ENCODE data around the gene MYO1G. TPM values are rescaled to one million over a fixed set of nuclear protein-coding genes. Genes with fewer than 3 reads are reported as not detected.

MYO1G gene
- total RNA-seq, 1 donor from 2014 or later, result 1.6 TPM

DNA sequence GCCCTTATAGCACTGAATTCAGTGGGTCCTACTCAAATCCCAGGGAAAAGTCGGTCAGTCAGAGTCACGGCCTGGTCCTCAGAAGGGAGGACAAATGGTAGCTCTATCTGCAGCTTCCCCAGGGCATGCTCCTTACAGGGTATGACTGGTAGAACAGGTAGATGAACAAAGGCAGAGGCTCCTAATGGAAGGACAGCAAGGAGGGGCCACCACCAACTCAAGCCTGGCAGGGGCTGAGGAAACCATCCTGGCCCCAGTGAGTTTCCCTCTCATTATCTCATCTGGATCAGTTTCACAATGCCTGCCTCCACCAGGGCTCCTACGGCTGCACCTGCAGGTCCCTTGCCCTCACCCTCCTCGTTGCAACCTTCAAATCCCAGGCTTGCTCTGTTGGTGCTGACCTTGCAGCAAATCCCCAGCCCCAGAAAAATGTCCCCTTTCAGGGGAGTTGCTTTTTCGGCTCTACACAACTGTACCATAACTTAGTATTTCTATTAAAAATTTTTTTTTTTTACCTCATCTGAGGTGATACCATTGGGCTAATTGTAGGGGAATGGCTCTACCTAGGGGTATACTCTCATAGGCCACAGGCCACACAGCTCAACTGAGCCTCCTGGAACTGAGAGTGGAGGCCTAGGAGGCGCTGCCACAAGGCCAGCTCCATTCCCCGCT lies 2.4 kb upstream of the MYO1G start:
- H3K9ac ChIP-seq (ENCODE audit: low read depth in 1 of 3, low read length in 3 of 3), result peak overlapping the region in 1 of 3 donors; percentile 20
- H3K27ac ChIP-seq (ENCODE audit: low read depth, low read length), result peak overlapping the region; percentile 66
- no peak overlapping the region for H3K4me3 ChIP-seq (ENCODE audit: low read length in 3 of 3)
- H3K4me1 ChIP-seq (ENCODE audit: control insufficient read depth in 3 of 3, insufficient read depth in 3 of 3, low read length in 3 of 3), result peaks cover 11 to 46% (median 24%) of the 10 kb centered on the region in 3 donors
- no peaks in the 10 kb centered on the region for H3K9me3 ChIP-seq (ENCODE audit: control insufficient read depth in 3 of 3, low read length in 3 of 3)
- no peaks in the 10 kb centered on the region for H3K27me3 ChIP-seq (ENCODE audit: control insufficient read depth in 3 of 3, insufficient read depth in 3 of 3, low read length in 3 of 3)
- H3K36me3 ChIP-seq (ENCODE audit: control insufficient read depth in 3 of 3, insufficient read depth in 3 of 3, low read length in 3 of 3), result peaks cover 32 to 42% (median 40%) of the 10 kb centered on the region in 3 donors

DNA sequence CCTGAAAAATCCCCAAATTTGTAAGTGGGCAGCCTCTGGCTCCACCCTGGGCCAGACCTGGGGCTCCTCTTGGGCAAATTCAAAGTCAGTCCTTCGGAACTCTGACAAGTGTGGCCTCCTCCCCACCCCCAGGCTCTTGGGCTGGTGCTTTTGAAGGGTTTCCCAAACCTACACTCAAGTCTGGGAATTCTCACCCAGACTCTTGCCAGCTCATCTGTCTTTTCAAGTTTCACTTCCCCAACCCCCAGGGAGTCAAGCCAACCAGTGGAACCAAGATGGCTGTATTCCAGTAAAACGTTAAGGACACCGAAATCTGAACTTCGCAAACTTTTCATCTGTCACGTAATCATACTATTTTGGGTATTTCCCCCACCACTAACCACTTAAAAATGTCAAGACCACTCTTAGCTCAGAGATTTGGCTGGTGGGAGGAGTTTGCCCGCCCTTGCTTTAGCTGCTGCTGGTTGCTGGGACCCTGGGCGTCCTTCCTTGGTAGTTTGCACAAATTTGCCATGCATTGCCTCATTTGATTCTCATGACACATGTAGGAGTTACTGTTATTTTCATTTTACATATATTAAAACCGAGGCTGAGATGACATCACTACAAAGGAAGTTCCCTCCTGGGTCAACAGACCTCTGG lies 1.7 kb upstream of the MYO1G start:
- H3K9me3 ChIP-seq (ENCODE audit: control insufficient read depth in 3 of 3, low read length in 3 of 3), result no peaks in the 10 kb centered on the region
- H3K4me3 ChIP-seq (ENCODE audit: low read length in 3 of 3), result no peak overlapping the region
- peaks cover 32 to 42% (median 40%) of the 10 kb centered on the region in 3 donors for H3K36me3 ChIP-seq (ENCODE audit: control insufficient read depth in 3 of 3, insufficient read depth in 3 of 3, low read length in 3 of 3)
- no peaks in the 10 kb centered on the region for H3K27me3 ChIP-seq (ENCODE audit: control insufficient read depth in 3 of 3, insufficient read depth in 3 of 3, low read length in 3 of 3)
- peak overlapping the region; percentile 66 for H3K27ac ChIP-seq (ENCODE audit: low read depth, low read length)
- H3K9ac ChIP-seq (ENCODE audit: low read depth in 1 of 3, low read length in 3 of 3), result peak overlapping the region in 1 of 3 donors; percentile 20
- H3K4me1 ChIP-seq (ENCODE audit: control insufficient read depth in 3 of 3, insufficient read depth in 3 of 3, low read length in 3 of 3), result peaks cover 7 to 40% (median 17%) of the 10 kb centered on the region in 3 donors

DNA sequence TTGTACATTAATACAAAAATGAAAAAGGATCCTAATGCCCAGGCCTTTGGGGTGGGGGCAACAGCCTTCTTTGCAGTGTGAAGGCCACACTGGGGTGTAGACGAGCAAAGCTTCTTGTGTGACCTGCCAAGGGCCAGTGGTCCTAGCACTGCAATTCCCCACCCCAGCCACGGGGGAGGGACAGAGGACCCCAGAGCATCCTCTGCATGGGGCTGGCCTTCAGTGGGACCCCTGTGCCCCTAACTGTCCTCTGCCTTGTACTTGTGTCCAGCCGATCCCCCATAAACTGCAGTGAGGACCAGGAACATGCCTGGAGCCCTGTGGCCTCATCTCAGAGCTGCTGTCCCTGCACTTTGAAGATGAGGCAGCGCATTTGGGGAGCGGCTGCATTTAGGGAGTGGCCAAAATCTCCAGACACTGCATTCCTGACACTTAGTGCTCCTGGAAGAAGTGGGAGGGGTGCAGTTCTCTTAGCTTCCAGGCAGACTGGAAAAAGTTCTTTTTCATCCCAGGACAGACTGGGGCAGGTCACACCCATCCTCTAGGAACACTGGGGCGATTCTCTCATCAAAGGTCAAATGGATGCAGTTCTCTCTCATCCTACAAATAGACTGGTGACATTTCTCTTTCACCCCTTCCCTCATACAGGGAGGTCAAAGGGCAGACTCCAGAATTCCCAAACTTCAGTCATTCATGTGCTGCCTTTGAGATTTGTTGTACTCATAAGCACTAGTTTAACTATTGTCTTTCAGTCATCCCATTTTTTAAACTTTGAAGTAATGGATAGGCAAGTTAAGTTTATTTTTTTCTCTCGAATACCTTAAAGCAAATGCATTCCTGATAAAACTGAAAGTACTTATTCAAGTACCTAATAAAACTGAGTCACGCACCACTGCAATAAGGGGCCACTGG lies 922 bp upstream of the MYO1G start:
- no peaks in the 10 kb centered on the region for H3K27me3 ChIP-seq (ENCODE audit: control insufficient read depth in 3 of 3, insufficient read depth in 3 of 3, low read length in 3 of 3)
- no peak overlapping the region for H3K9ac ChIP-seq (ENCODE audit: low read depth in 1 of 3, low read length in 3 of 3)
- H3K4me1 ChIP-seq (ENCODE audit: control insufficient read depth in 3 of 3, insufficient read depth in 3 of 3, low read length in 3 of 3), result peaks cover 2 to 33% (median 11%) of the 10 kb centered on the region in 3 donors

DNA sequence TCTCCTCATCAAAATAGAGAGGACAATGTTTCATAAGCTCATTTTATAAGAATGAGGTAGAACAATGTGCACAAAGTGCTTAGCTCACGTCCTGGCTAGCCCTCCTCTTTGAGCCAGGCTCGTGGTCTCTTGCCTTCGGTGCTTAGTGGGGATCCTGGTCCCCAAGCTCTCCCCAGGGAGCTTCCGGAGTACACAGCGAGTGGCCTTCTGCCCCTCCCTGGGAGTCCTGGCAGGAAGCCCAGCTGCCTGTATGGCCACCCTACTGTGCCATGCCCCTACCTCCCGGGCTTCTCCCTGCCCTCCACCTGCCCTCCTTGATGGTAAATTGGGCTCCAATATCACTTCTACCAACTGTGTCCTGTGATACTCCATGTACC lies 868 bp downstream of the MYO1G start:
- H3K4me1 ChIP-seq (ENCODE audit: control insufficient read depth in 3 of 3, insufficient read depth in 3 of 3, low read length in 3 of 3), result peaks cover 3 to 18% (median 11%) of the 10 kb centered on the region in 3 donors
- H3K4me3 ChIP-seq (ENCODE audit: low read length in 3 of 3), result no peak overlapping the region
- no peaks in the 10 kb centered on the region for H3K27me3 ChIP-seq (ENCODE audit: control insufficient read depth in 3 of 3, insufficient read depth in 3 of 3, low read length in 3 of 3)
- H3K9me3 ChIP-seq (ENCODE audit: control insufficient read depth in 3 of 3, low read length in 3 of 3), result no peaks in the 10 kb centered on the region
- peaks cover 11 to 19% (median 14%) of the 10 kb centered on the region in 3 donors for H3K36me3 ChIP-seq (ENCODE audit: control insufficient read depth in 3 of 3, insufficient read depth in 3 of 3, low read length in 3 of 3)
- H3K9ac ChIP-seq (ENCODE audit: low read depth in 1 of 3, low read length in 3 of 3), result no peak overlapping the region
- no peak overlapping the region for H3K27ac ChIP-seq (ENCODE audit: low read depth, low read length)

More for the DNA sequence above, 922 bp upstream of the MYO1G start:
- H3K36me3 ChIP-seq (ENCODE audit: control insufficient read depth in 3 of 3, insufficient read depth in 3 of 3, low read length in 3 of 3), result peaks cover 27 to 36% (median 32%) of the 10 kb centered on the region in 3 donors
- H3K4me3 ChIP-seq (ENCODE audit: low read length in 3 of 3), result no peak overlapping the region
- H3K27ac ChIP-seq (ENCODE audit: low read depth, low read length), result peak overlapping the region; percentile 66
- no peaks in the 10 kb centered on the region for H3K9me3 ChIP-seq (ENCODE audit: control insufficient read depth in 3 of 3, low read length in 3 of 3)

DNA sequence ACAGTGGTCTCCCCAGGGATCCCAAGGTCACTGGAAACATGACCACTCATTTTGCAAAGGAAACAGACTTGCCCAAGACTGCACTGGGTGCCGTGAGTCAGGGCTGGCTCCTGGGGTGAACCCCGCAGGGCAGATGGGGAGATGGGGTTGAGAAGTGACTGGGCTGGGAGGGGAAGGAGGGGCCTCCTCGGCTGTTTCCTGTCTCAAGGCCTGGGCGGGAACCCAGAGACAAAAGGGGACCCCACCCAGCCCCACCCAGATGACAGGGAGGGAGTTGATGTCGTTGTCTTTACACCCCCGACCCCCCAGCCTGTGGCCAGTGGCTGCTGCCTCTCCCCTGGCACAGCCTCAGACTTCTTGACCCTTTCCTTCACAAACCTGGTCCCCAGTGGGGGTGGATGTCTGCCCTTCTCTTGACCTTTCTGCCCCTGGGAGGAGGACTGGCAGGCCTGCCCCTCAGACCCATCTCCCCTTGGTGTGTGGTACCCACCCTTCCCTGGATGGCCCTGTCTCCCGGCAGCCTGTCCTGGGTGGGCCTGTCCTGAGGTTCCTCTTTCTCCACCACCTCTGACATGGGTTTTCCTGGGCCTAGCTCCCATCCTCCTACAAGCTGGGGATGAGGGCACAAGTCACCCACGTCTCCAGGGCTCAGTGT lies 1.4 kb downstream of the MYO1G start:
- Histone ChIP-seq H3K27ac (ENCODE audit: low read depth, low read length) (no peak overlapping the region), H3K9me3 (ENCODE audit: control insufficient read depth in 3 of 3, low read length in 3 of 3) (no peaks in the 10 kb centered on the region), H3K4me1 (ENCODE audit: control insufficient read depth in 3 of 3, insufficient read depth in 3 of 3, low read length in 3 of 3) (peaks cover 3 to 18% (median 11%) of the 10 kb centered on the region in 3 donors), H3K4me3 (ENCODE audit: low read length in 3 of 3) (no peak overlapping the region), H3K36me3 (ENCODE audit: control insufficient read depth in 3 of 3, insufficient read depth in 3 of 3, low read length in 3 of 3) (peaks cover 6 to 14% (median 9%) of the 10 kb centered on the region in 3 donors), H3K27me3 (ENCODE audit: control insufficient read depth in 3 of 3, insufficient read depth in 3 of 3, low read length in 3 of 3) (no peaks in the 10 kb centered on the region), H3K9ac (ENCODE audit: low read depth in 1 of 3, low read length in 3 of 3) (no peak overlapping the region)

DNA sequence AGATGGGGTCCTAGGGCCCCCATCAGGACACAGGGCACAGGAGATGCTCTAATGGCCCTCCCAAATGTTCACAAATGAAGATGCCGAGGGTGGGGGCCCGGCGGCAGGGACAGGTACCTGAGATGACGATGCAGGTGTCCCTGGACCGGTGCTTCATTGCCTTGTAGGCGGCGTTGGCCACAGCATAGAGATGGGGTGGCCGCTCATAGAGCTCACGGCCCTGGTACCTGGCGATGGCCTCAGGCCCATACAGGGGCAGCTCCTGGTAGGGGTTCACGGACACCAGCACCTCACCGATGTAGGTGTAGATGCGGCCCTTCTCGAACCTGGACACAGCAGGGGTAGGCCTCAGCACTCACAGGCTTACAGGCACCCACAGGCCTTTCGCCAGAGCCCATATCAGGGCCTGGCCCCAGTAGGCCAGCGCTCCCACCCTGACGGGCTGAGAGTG lies 2.0 kb downstream of the MYO1G start:
- Histone ChIP-seq H3K4me1 (ENCODE audit: control insufficient read depth in 3 of 3, insufficient read depth in 3 of 3, low read length in 3 of 3) (peaks cover 3 to 18% (median 11%) of the 10 kb centered on the region in 3 donors), H3K27me3 (ENCODE audit: control insufficient read depth in 3 of 3, insufficient read depth in 3 of 3, low read length in 3 of 3) (no peaks in the 10 kb centered on the region), H3K9ac (ENCODE audit: low read depth in 1 of 3, low read length in 3 of 3) (no peak overlapping the region), H3K27ac (ENCODE audit: low read depth, low read length) (no peak overlapping the region), H3K4me3 (ENCODE audit: low read length in 3 of 3) (no peak overlapping the region), H3K9me3 (ENCODE audit: control insufficient read depth in 3 of 3, low read length in 3 of 3) (no peaks in the 10 kb centered on the region), H3K36me3 (ENCODE audit: control insufficient read depth in 3 of 3, insufficient read depth in 3 of 3, low read length in 3 of 3) (peaks cover 4 to 12% (median 5%) of the 10 kb centered on the region in 3 donors)

DNA sequence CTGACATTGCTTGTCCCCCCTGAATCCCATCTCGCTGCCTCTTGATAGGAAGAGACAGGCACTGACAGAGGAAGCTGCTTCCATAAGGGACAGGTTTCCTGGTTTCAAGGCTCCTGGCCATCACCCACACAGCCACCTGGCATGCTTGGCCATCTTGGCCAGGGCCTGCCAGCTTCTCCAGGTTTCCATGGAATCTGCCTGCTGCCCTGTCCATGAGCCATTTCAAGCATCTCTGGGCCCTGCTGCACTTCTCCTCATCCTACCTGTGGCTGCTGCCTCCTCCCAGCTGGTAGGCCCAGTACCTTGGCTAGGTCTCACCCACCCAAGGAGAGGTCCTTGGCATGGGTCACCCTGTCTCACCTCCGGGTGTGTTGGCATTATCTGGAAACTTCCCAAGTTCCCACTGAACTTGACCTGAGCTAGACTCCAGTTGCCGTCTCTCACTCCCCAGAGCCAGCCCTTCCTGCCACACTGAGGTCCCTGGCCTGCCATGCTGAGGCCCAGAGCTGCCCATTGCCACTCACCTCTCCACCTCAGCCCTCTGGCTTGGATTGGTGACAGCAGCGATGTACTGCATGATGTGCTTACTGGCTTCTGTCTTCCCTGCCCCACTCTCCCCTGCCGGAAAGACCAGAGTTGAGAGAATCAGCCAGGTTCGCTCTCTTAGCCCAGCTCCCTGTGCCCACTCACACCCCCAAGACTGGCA lies 2.6 kb downstream of the MYO1G start:
- Histone ChIP-seq H3K36me3 (ENCODE audit: control insufficient read depth in 3 of 3, insufficient read depth in 3 of 3, low read length in 3 of 3) (peaks cover 0 to 8% (median 2%) of the 10 kb centered on the region in 3 donors), H3K4me1 (ENCODE audit: control insufficient read depth in 3 of 3, insufficient read depth in 3 of 3, low read length in 3 of 3) (peaks cover 3 to 16% (median 11%) of the 10 kb centered on the region in 3 donors), H3K4me3 (ENCODE audit: low read length in 3 of 3) (no peak overlapping the region), H3K9me3 (ENCODE audit: control insufficient read depth in 3 of 3, low read length in 3 of 3) (no peaks in the 10 kb centered on the region), H3K27ac (ENCODE audit: low read depth, low read length) (no peak overlapping the region), H3K27me3 (ENCODE audit: control insufficient read depth in 3 of 3, insufficient read depth in 3 of 3, low read length in 3 of 3) (no peaks in the 10 kb centered on the region), H3K9ac (ENCODE audit: low read depth in 1 of 3, low read length in 3 of 3) (no peak overlapping the region)

DNA sequence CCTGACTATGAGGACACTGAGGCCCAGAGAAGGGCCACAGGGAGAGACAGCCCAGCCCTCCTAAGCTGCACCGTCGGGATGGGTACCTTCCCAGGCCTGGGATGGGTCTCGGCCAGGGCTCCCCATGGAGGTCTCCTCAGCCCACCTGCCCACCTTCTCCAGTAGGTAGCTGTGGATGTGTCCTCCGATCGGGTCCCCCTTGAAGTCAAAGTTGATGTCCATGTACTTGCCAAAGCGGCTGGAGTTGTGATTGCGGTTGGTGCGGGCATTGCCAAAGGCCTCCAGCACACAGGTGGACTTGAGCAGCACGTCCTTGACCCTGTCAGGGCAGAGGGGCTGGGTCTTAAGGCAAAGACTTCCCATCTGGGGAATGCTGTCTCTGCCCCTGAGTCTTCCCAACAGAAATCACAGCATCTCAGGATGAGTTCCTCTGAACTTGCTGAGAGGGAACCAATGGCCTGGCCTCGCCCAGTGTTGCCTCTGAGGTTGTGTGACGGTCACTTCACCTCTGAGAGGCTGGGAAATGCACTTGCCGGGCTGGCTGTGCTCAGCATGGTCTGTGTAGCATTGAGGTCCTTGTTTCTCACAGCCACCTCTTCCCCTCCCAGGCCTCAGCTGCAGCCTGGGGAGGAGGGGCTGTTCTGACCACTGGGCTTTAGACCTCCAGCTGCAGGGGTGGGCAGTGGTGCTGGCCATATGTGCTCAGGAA lies 3.3 kb downstream of the MYO1G start:
- no peaks in the 10 kb centered on the region for H3K27me3 ChIP-seq (ENCODE audit: control insufficient read depth in 3 of 3, insufficient read depth in 3 of 3, low read length in 3 of 3)
- peak overlapping the region in 1 of 3 donors; percentile 8 for H3K9ac ChIP-seq (ENCODE audit: low read depth in 1 of 3, low read length in 3 of 3)
- no peaks in the 10 kb centered on the region for H3K9me3 ChIP-seq (ENCODE audit: control insufficient read depth in 3 of 3, low read length in 3 of 3)
- no peak overlapping the region for H3K27ac ChIP-seq (ENCODE audit: low read depth, low read length)
- H3K36me3 ChIP-seq (ENCODE audit: control insufficient read depth in 3 of 3, insufficient read depth in 3 of 3, low read length in 3 of 3), result peaks cover 0 to 4% (median 0%) of the 10 kb centered on the region in 3 donors
- no peak overlapping the region for H3K4me3 ChIP-seq (ENCODE audit: low read length in 3 of 3)
- H3K4me1 ChIP-seq (ENCODE audit: control insufficient read depth in 3 of 3, insufficient read depth in 3 of 3, low read length in 3 of 3), result peaks cover 3 to 13% (median 6%) of the 10 kb centered on the region in 3 donors

All from skeletal muscle tissue (tissue), 4 donors.